IMR-90 (cell line): Measurements from ENCODE around the gene TRIM77. TPM values are rescaled to one million over a fixed set of nuclear protein-coding genes. Genes with fewer than 3 reads are reported as not detected.

Experiments used
- ATAC-seq: fragments of 200-7000 bp; cut with Tn5 transposase; 2 replicates; pipeline ENCODE4 v1.9.1; 2020; ENCODE audit warnings: low read depth, mild to moderate bottlenecking, moderate library complexity
- BruUV-seq: library from RNA; stranded (reverse); fragments of 400-500 nt; replicated peaks from 2 replicates; lab custom pipeline; 2021; lab: Mats Ljungman, UMichigan
- CTCF ChIA-PET: fragments of 300-600 bp; formaldehyde crosslinking; extraction: SDS; loops from one replicate; lab custom pipeline; 2021; ENCODE audit warnings: antibody characterized with exemption; lab: Yijun Ruan, JAX
- POLR2A ChIA-PET: fragments of 300-600 bp; sonication (Branson Sonifier 250); formaldehyde crosslinking; loops from one replicate; lab custom pipeline; 2022; ENCODE audit warnings: antibody characterized with exemption; ENCODE audit not compliant: unreplicated experiment; lab: Charles Lee
- DNase-seq: peaks from one replicate; pipeline ENCODE4 v3.0.0; 2013
- H2AFZ ChIP-seq: replicated peaks from 2 replicates; pipeline ENCODE3; 2013; ENCODE audit warnings: low read length, mild to moderate bottlenecking; ENCODE audit not compliant: poor library complexity
- H2AK5ac ChIP-seq: 2 replicates; pipeline ENCODE4 v1.6.1; 2013; ENCODE audit warnings: low read depth, low read length, inconsistent platforms
- H2AK9ac ChIP-seq: replicated peaks from 2 replicates; pipeline ENCODE3; 2013; ENCODE audit warnings: mild to moderate bottlenecking, low read depth, low read length, moderate library complexity; ENCODE audit not compliant: poor library complexity
- H2BK120ac ChIP-seq: 2 replicates; pipeline ENCODE4 v1.6.1; 2013; ENCODE audit warnings: low read depth, low read length, inconsistent platforms
- H2BK15ac ChIP-seq: 3 replicates; pipeline ENCODE4 v1.6.1; 2013; ENCODE audit warnings: low read depth, low read length, inconsistent platforms
- H2BK20ac ChIP-seq: 2 replicates; pipeline ENCODE4 v1.6.1; 2013; ENCODE audit warnings: low read depth, mild to moderate bottlenecking, inconsistent platforms, low read length, moderate library complexity
- H2BK5ac ChIP-seq: 2 replicates; pipeline ENCODE4 v1.6.1; 2013; ENCODE audit warnings: mild to moderate bottlenecking, low read depth, low read length, inconsistent platforms; ENCODE audit not compliant: poor library complexity, severe bottlenecking
- H3K14ac ChIP-seq: replicated peaks from 2 replicates; pipeline ENCODE4 v1.6.1; 2013; ENCODE audit warnings: low read depth, low read length, inconsistent platforms
- H3K18ac ChIP-seq: 2 replicates; pipeline ENCODE4 v1.6.1; 2013; ENCODE audit warnings: low read depth, low read length, control low read depth
- H3K23ac ChIP-seq: 2 replicates; pipeline ENCODE4 v1.6.1; 2013; ENCODE audit warnings: low read depth, low read length, inconsistent platforms
- H3K27ac ChIP-seq: 2 replicates; pipeline ENCODE4 v1.5.1; 2013; ENCODE audit warnings: mild to moderate bottlenecking, control low read depth, low read length; ENCODE audit not compliant: insufficient read depth
- H3K27me3 ChIP-seq: 2 replicates; pipeline ENCODE4 v1.6.1; 2013; ENCODE audit warnings: low read length; ENCODE audit not compliant: control insufficient read depth, insufficient read depth
- H3K36me3 ChIP-seq: 2 replicates; pipeline ENCODE4 v1.6.1; 2013; ENCODE audit warnings: low read length, mixed read lengths; ENCODE audit not compliant: control insufficient read depth, insufficient read depth
- H3K4ac ChIP-seq: 2 replicates; pipeline ENCODE4 v1.6.1; 2013; ENCODE audit warnings: low read depth, low read length, inconsistent platforms
- H3K4me1 ChIP-seq: 2 replicates; pipeline ENCODE4 v1.6.1; 2013; ENCODE audit warnings: low read length, mixed read lengths; ENCODE audit not compliant: control insufficient read depth, insufficient read depth
- H3K4me2 ChIP-seq: 2 replicates; pipeline ENCODE4 v1.6.1; 2013; ENCODE audit warnings: low read depth, mild to moderate bottlenecking, control low read depth, low read length, moderate library complexity
- H3K4me3 ChIP-seq: 2 replicates; pipeline ENCODE4 v1.5.1; 2013; ENCODE audit warnings: low read depth, mild to moderate bottlenecking, control low read depth, low read length, moderate library complexity; ENCODE audit not compliant: insufficient read depth
- H3K56ac ChIP-seq: 2 replicates; pipeline ENCODE4 v1.6.1; 2013; ENCODE audit warnings: low read length, inconsistent platforms; ENCODE audit not compliant: insufficient read depth; ENCODE audit errors: extremely low read depth
- H3K79me1 ChIP-seq, 2 experiments: 2 replicates each; pipeline ENCODE4 v1.6.1; 2013; ENCODE audit warnings: low read length in 2 of 2, inconsistent platforms in 1 of 2, low read depth in 1 of 2
- H3K9ac ChIP-seq: 2 replicates; pipeline ENCODE4 v1.6.1; 2013; ENCODE audit warnings: low read depth, low read length, control low read depth
- H3K9me1 ChIP-seq: 2 replicates; pipeline ENCODE4 v1.6.1; 2013; ENCODE audit warnings: low read length, inconsistent platforms; ENCODE audit not compliant: insufficient read depth
- H3K9me3 ChIP-seq: 2 replicates; pipeline ENCODE4 v1.6.1; 2013; ENCODE audit warnings: low read length; ENCODE audit not compliant: control insufficient read depth, insufficient read depth
- H4K20me1 ChIP-seq: 2 replicates; pipeline ENCODE4 v1.6.1; 2013; ENCODE audit warnings: low read length, inconsistent platforms; ENCODE audit not compliant: insufficient read depth
- H4K5ac ChIP-seq: 2 replicates; pipeline ENCODE4 v1.6.1; 2013; ENCODE audit warnings: mild to moderate bottlenecking, low read depth, low read length, control low read depth
- H4K8ac ChIP-seq, 2 experiments: 2 replicates each; pipeline ENCODE4 v1.6.1; 2013; ENCODE audit warnings: low read depth in 2 of 2, low read length in 2 of 2, control low read depth in 1 of 2, inconsistent platforms in 1 of 2
- H4K91ac ChIP-seq: 2 replicates; pipeline ENCODE4 v1.6.1; 2013; ENCODE audit warnings: low read depth, low read length, inconsistent platforms; ENCODE audit not compliant: insufficient read depth
- BHLHE40 ChIP-seq: fragments of 150-350 bp; IDR thresholded peaks from 2 replicates; pipeline ENCODE4 v1.6.1; 2016; ENCODE audit warnings: mild to moderate bottlenecking, low read depth, low read length
- CEBPB ChIP-seq: IDR thresholded peaks from 2 replicates; pipeline ENCODE4 v1.6.1; 2012; ENCODE audit warnings: low read depth, low read length, improper control_type of control experiment
- CHD1 ChIP-seq: IDR thresholded peaks from 2 replicates; pipeline ENCODE4 v1.6.1; 2012; ENCODE audit warnings: low read depth, low read length, improper control_type of control experiment
- CTCF ChIP-seq: conservative IDR thresholded peaks from 2 replicates; pipeline ENCODE4 v1.5.1; 2012; ENCODE audit warnings: mild to moderate bottlenecking, low read depth, low read length, improper control_type of control experiment
- ELK1 ChIP-seq: fragments of 150-350 bp; IDR thresholded peaks from 2 replicates; pipeline ENCODE4 v1.6.1; 2016; ENCODE audit warnings: low read depth, mild to moderate bottlenecking, low read length, moderate library complexity, borderline replicate concordance
- FOS ChIP-seq: fragments of 150-350 bp; IDR thresholded peaks from 2 replicates; pipeline ENCODE4 v1.6.1; 2016; ENCODE audit warnings: low read depth, low read length
- MAFK ChIP-seq: IDR thresholded peaks from 2 replicates; pipeline ENCODE4 v1.6.1; 2012; ENCODE audit warnings: low read depth, low read length, improper control_type of control experiment
- MXI1 ChIP-seq: IDR thresholded peaks from 2 replicates; pipeline ENCODE4 v1.6.1; 2012; ENCODE audit warnings: low read depth, mild to moderate bottlenecking, low read length, moderate library complexity, borderline replicate concordance
- NFE2L2 ChIP-seq: fragments of 150-350 bp; IDR thresholded peaks from 2 replicates; pipeline ENCODE4 v1.6.1; 2016; ENCODE audit warnings: low read depth, mild to moderate bottlenecking, low read length
- POLR2A ChIP-seq: IDR thresholded peaks from 2 replicates; pipeline ENCODE4 v1.6.1; 2012; ENCODE audit warnings: mild to moderate bottlenecking, low read depth, low read length
- RAD21 ChIP-seq: IDR thresholded peaks from 2 replicates; pipeline ENCODE4 v1.6.1; 2012; ENCODE audit warnings: low read length, improper control_type of control experiment
- RCOR1 ChIP-seq: IDR thresholded peaks from 2 replicates; pipeline ENCODE4 v1.6.1; 2012; ENCODE audit warnings: mild to moderate bottlenecking, low read length, improper control_type of control experiment; ENCODE audit not compliant: insufficient replicate concordance
- RFX5 ChIP-seq: IDR thresholded peaks from 2 replicates; pipeline ENCODE4 v1.8.0; 2012; ENCODE audit warnings: low read depth, mild to moderate bottlenecking, low read length, moderate library complexity
- SMC3 ChIP-seq: fragments of 150-350 bp; IDR thresholded peaks from 2 replicates; pipeline ENCODE4 v1.6.1; 2016; ENCODE audit warnings: low read depth, mild to moderate bottlenecking, antibody characterized with exemption, low read length, moderate library complexity
- USF2 ChIP-seq: fragments of 150-350 bp; IDR thresholded peaks from 2 replicates; pipeline ENCODE4 v1.6.1; 2017; ENCODE audit warnings: mild to moderate bottlenecking, antibody characterized with exemption, low read length, low read depth
- WGBS, 2 experiments: methylation state at CpG; one replicate each; pipeline versions ENCODE4 v1.1.5 to v1.1.7; 2013; ENCODE audit warnings: missing lambda C conversion rate in 2 of 2; ENCODE audit not compliant: insufficient read length in 1 of 2; ENCODE audit errors: extremely low coverage in 2 of 2; 5-methylcytosine and 5-hydroxymethylcytosine counted together
- dilution Hi-C: fragments of 300-500 bp; cut with HindIII; formaldehyde crosslinking; loops from one replicate; pipeline ENCODE4 v1.14.3; 2018; ENCODE audit warnings: low sequenced_read_pairs; ENCODE audit not compliant: unreplicated experiment
- in situ Hi-C: fragments of 300-500 bp; cut with MboI; formaldehyde crosslinking; loops from 3 replicates; pipeline ENCODE4 v1.14.3; 2019; ENCODE audit warnings: low sequenced_read_pairs, inconsistent platforms, mixed read lengths
- intact Hi-C: fragments of 100-400 bp; cut with micrococcal nuclease; formaldehyde crosslinking; loops from 2 replicates; pipeline ENCODE4 v1.10.0; 2022
- polyA plus RNA-seq, 3 experiments: library from polyadenylated mRNA; depleted of rRNA; stranded (reverse); fragments of >200 nt; gene quantifications; 2 replicates each; pipeline ENCODE4 v1.2.3, GENCODE V29; 2012; ENCODE audit warnings: low replicate concordance in 1 of 3
- total RNA-seq: library from RNA; depleted of rRNA; stranded (reverse); fragments of >200 nt; gene quantifications from 2 replicates; pipeline ENCODE4 v1.2.3, GENCODE V29; 2012

Gene TRIM77
- total and polyA plus RNA-seq, 2 of the 4 experiments (the other 2 are of a cell fraction) = not detected

- no CpG with 5 or more reads among the region's 3 CpGs for WGBS, 2 experiments
- no peaks in the 10 kb centered on the region for H3K27me3 ChIP-seq
- no peak overlapping the region for H3K4me2 ChIP-seq
- H4K91ac ChIP-seq = no peak overlapping the region
- H3K9me3 ChIP-seq = no peaks in the 10 kb centered on the region
- CTCF ChIA-PET = no interaction called here
- no peak overlapping the region for H2BK20ac ChIP-seq
- no peak overlapping the region for H4K8ac ChIP-seq
- intact Hi-C loops = no loop called here
- BruUV-seq = no TSS peak
- H2BK120ac ChIP-seq = no peak overlapping the region
- ATAC-seq (no peak), DNase-seq (no peak)
- H2BK5ac ChIP-seq = no peak overlapping the region
- no peak overlapping the region for H3K9ac ChIP-seq
- no peak overlapping the region for H3K4me3 ChIP-seq
- dilution Hi-C loops = no loop called here
- no peak overlapping the region for H3K23ac ChIP-seq
- H3K79me1 ChIP-seq = no peaks in the 10 kb centered on the region
- no peak overlapping the region for H3K14ac ChIP-seq
- no peak overlapping the region for H2AK9ac ChIP-seq
- no peaks in the 10 kb centered on the region for H3K9me1 ChIP-seq
- no peak overlapping the region for H2AK5ac ChIP-seq
- H3K4me1 ChIP-seq = no peaks in the 10 kb centered on the region
- no peak overlapping the region for H2BK15ac ChIP-seq
- no peaks in the 10 kb centered on the region for H3K36me3 ChIP-seq
- in situ Hi-C loops = no loop called here
- POLR2A ChIA-PET = no interaction called here
- H4K5ac ChIP-seq = no peak overlapping the region
- H3K4ac ChIP-seq = no peak overlapping the region
- H2AFZ ChIP-seq = no peak overlapping the region
- TF ChIP-seq SMC3 = no peak
- no peak for TF ChIP-seq POLR2A
- TF ChIP-seq RAD21 = no peak
- TF ChIP-seq NFE2L2 = no peak
- no peak for TF ChIP-seq ELK1
- no peak for TF ChIP-seq CHD1
- TF ChIP-seq MAFK = no peak
- TF ChIP-seq RCOR1 = no peak
- TF ChIP-seq CTCF = no peak
- TF ChIP-seq FOS = no peak
- no peak for TF ChIP-seq MXI1
- TF ChIP-seq CEBPB = no peak
- no peak for TF ChIP-seq BHLHE40
- no peak for TF ChIP-seq USF2
- no peak for TF ChIP-seq RFX5
- H3K18ac ChIP-seq = no peak overlapping the region
- no peak overlapping the region for H3K56ac ChIP-seq
- no peaks in the 10 kb centered on the region for H4K20me1 ChIP-seq
- no peak overlapping the region for H3K27ac ChIP-seq
Observed at GRCh38 chr11:89737116-89737515, 27.0 kb downstream of the TRIM77 start.
